Anterior cingulate cortex (tissue), 58 donors: Measurements from ENCODE around the gene MAP1B.

Experiments
- DNase-seq, 58 donors: peaks; one replicate each; lab custom pipeline; 2025; lab: John Stamatoyannopoulos, UW

The MAP1B gene

GRCh38 chr5:72184408-72184807 lies 77.1 kb downstream of the MAP1B start:
- no peak for DNase-seq

- DNase-seq, result no peak
Observed at GRCh38 chr5:72185496-72186329, 78.4 kb downstream of the MAP1B start.

GRCh38 chr5:72187388-72188075 lies 80.3 kb downstream of the MAP1B start:
- no peak for DNase-seq

- DNase-seq, result no peak
Observed at GRCh38 chr5:72188166-72188565, 80.9 kb downstream of the MAP1B start.

GRCh38 chr5:72189146-72189545 lies 81.9 kb downstream of the MAP1B start:
- DNase-seq, result no peak

- peak in 2 of 58 donors; percentile 17 to 28 for DNase-seq
Observed at GRCh38 chr5:72191404-72191803, 84.1 kb downstream of the MAP1B start.

GRCh38 chr5:72194846-72195245 lies 87.6 kb downstream of the MAP1B start:
- no peak for DNase-seq

GRCh38 chr5:72195581-72195980 lies 88.3 kb downstream of the MAP1B start:
- DNase-seq, result no peak

- no peak for DNase-seq
Observed at GRCh38 chr5:72197393-72197792, 90.1 kb downstream of the MAP1B start.

GRCh38 chr5:72199681-72200080 lies 92.4 kb downstream of the MAP1B start:
- DNase-seq, result no peak

GRCh38 chr5:72202331-72202825 lies 95.1 kb downstream of the MAP1B start:
- DNase-seq, result no peak

- DNase-seq, result no peak
Observed at GRCh38 chr5:72203251-72203845, 96.1 kb downstream of the MAP1B start.

GRCh38 chr5:72204946-72205345 lies 97.7 kb downstream of the MAP1B start:
- DNase-seq, result no peak

- no peak for DNase-seq
Observed at GRCh38 chr5:72205431-72206009, 98.2 kb downstream of the MAP1B start.

- no peak for DNase-seq
Observed at GRCh38 chr5:72206160-72206559, 98.9 kb downstream of the MAP1B start.

GRCh38 chr5:72206994-72207393 lies 99.7 kb downstream of the MAP1B start:
- no peak for DNase-seq

GRCh38 chr5:72208324-72208926 lies 101.2 kb downstream of the MAP1B start:
- DNase-seq, result no peak

GRCh38 chr5:72209147-72210115 lies 102.2 kb downstream of the MAP1B start:
- DNase-seq, result peak in 17 of 58 donors; percentile 4 to 78 (median 17)
